Activated naive CD4-positive, alpha-beta T cell treated with anti-CD3 and anti-CD28 coated beads, Interleukin-2, amount 10 ng/mL, durations not matched to agents 5 hours and 36 hours (primary cell): Measurements from ENCODE around the gene VARS2. TPM values are rescaled to one million over a fixed set of nuclear protein-coding genes. Genes with fewer than 3 reads are reported as not detected.

Experiments used
- microRNA-seq: library from miRNA; unstranded; fragments of <30 nt; microRNA quantifications from one replicate; pipeline ENCODE4 v1.2.0, GENCODE V29; 2022; ENCODE audit warnings: borderline microRNAs expressed, borderline replicate concordance
- total RNA-seq, 2 experiments: library from RNA; stranded (reverse); gene quantifications; one replicate each; pipeline ENCODE4 v1.2.3, GENCODE V29; 2021

Gene VARS2
- total RNA-seq: 10 to 100 TPM; 32.9 to 33.4 TPM

DNA sequence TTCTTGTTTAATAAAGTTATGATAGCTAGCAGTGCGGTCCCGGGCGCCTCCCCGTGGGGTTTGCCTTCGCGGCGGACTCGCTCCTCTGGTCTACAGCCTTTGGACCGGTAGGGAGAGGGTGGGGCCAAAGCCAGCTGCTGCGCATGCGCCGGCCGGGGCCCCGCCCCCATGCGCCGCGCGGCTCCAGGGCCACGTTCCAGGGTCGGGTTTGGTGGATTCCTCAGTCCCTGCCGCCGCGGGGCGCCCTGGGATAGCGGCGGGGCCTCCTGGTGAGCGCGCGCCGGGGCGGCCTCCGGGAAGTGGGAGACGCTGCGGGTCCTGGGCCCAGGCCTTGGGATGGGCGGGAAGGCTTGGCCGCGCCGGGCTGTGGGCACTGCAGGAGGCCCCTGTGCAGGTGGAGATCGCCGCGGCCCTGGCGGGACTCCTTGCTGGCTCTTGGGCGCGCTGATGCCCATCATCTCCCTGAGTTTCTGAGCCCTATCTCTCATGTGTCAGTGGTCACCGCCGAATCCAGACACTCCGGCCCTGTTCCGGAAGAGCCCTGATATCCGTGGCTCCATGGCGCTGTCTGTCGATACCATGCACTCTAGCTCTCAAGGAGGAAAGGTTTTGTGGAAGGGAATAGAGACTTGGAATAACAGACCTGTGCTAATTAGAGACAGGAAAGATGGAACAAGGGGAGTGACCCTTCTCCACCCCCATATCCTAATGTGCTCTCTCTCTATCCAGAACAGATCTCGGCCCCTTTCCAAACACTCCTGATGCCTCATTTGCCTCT, at the start of gene VARS2:
Gene VARS2 (plus strand): TSS at position 163 of the 778 bp plus-strand sequence. CDS start 599 bp downstream, at position 762.

GRCh38 chr6:30883685-30884520, 30.1 kb upstream of the VARS2 start, which contains the start of gene DDR1:
Gene DDR1 (plus strand): TSS chr6:30884519. CDS start chr6:30888730, 4,211 bp downstream.

DNA sequence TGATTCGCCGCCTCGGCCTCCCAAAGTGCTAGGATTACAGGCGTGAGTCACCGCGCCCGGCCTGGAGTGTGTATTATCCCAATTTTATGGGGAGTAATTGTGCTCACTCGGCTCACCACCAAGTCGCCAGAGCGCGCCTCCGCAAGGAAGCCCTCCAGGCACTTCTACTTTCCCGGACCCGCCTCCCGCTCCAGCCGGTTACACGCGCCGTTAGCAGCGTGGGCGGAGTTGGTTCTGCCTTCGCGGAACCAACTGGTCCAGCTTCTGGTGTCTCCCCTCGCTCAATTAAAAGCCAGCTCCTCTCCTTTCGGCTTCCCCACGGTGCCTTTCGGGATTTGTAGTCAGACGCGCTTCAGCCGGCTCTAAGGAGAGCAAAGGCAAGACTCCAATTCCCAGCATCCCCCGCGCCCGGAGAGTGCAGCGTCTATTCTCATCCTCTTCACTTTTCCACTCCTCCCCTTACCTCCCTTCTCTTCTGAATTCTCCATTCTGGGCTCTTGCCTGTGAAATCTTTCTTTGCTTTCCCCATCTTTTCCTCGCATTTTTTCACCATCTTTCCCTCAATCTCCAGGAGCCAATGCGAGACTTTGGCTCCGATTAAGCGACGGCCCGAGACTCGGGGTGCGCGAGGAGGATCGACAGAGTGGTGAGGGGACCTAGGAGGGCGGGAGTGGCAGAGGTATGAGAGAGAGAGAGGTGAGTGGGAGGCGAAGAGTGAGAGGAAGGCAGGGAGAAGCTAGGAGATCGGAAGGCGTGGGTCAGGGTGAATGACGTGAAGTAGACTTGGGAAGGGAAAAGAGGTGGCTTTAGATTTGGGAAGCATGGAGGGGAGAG, 6.1 kb upstream of the VARS2 start, which contains the start of gene GTF2H4:
Gene GTF2H4 (plus strand): TSS at position 450 of the 834 bp plus-strand sequence.

DNA sequence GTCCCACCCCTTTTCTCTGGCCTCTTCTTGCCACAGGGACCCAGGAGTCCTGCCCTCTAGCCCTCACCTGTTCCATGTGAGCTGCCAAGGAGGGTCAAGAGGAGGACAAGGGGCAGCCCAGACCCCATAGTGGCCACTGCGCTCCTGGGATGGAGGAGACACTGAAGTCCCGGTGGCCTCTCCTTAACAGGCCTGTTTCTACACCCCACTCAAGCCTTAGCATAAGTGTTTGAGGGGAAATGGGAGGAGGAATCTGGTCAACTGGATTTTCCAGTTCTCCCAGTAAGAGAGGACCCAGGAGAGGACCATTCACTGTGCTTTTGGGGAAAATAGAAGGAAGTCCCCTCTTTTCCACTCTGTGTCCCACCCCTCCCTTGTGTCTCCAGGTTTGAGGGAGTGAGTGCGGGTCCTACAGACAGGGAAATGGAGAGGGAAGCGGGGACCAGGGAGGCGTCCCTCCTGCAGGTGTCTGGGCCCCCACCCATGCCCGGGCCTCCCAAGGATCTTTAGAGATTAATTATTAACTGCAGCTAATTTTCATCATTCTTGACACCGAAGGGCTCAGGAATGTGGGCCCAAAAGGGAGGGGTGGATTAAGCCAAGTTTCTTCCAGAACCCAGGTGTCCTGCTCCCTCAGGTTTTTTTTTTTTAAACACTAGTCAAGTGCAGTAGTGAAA, 18.1 kb downstream of the VARS2 start, which contains the start of gene SFTA2:
Gene SFTA2 (minus strand): TSS at position 202 of the 677 bp plus-strand sequence. CDS start 74 bp downstream, at position 128.

DNA sequence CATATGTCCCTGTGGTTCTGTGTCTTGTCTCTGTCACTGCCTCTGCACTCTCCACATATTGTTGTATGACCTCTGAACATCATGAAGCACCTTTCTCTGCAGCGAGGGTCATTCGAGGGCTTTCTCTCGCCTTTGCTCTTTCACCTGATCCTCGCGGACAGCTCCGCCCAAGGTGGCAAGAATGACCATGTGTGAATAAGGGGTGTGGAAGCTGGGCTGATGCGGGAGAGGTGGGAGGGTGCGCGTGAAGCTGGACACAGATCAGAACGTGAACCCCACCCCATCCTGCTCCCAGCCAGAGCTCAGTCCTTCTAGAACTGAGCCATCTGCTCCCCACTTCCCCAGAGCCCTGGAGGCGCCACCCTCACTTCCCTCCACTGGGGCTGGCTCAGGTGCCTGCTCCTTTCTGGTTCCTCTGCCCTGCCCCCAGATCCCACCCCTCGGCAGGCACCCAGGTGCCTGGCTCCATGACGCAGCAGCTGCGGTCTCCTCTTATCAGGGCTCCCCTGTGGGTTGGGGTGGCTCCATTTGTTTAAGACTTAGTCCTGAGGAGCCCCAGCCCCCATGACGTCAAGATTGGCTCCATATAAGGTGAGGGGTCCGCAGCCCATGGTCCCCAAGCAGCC, 26.4 kb downstream of the VARS2 start, which contains the start of gene MUCL3:
Gene MUCL3 (plus strand): TSS at position 613 of the 626 bp plus-strand sequence. CDS start 27 bp downstream, outside the sequence.

Small RNA genes within 50 kb of the gene (microRNA-seq; reads per million reads assigned to microRNA genes)
- not detected for gene MIR4640

Other genes with a start within 250 kb of the VARS2 start
- gene DHX16, start 241.2 kb upstream of the VARS2 start, total RNA-seq: 10 to 100 TPM; 34.3 to 36.2 TPM
- gene PPP1R18, start 227.6 kb upstream of the VARS2 start, total RNA-seq: 100 to 1,000 TPM; 247 to 254 TPM
- gene NRM, start 223.3 kb upstream of the VARS2 start, total RNA-seq: 10 to 100 TPM; 40.5 to 44.6 TPM
- 10 to 100 TPM; 55.0 to 57.5 TPM for gene MDC1, start 197.0 kb upstream of the VARS2 start, total RNA-seq
- 1,000 to 10,000 TPM; 1,002 to 1,008 TPM for gene TUBB, start 193.9 kb upstream of the VARS2 start, total RNA-seq
- 100 to 1,000 TPM; 209 to 215 TPM for gene FLOT1, start 171.6 kb upstream of the VARS2 start, total RNA-seq
- 10 to 100 TPM; 34.2 to 34.3 TPM for gene IER3, start 169.7 kb upstream of the VARS2 start, total RNA-seq
- 1 to 10 TPM; 7.0 to 9.3 TPM for gene DDR1, start 29.7 kb upstream of the VARS2 start, total RNA-seq
- gene GTF2H4, start 6.0 kb upstream of the VARS2 start, total RNA-seq: 10 to 100 TPM; 28.3 to 32.5 TPM
- not detected for gene SFTA2, start 17.9 kb downstream of the VARS2 start, total RNA-seq
- gene MUCL3, start 26.7 kb downstream of the VARS2 start, total RNA-seq: not detected
- gene MUC21, start 69.5 kb downstream of the VARS2 start, total RNA-seq: not detected
- not detected for gene MUC22, start 96.2 kb downstream of the VARS2 start, total RNA-seq
- not detected for gene C6orf15, start 198.3 kb downstream of the VARS2 start, total RNA-seq
- gene PSORS1C1, start 200.6 kb downstream of the VARS2 start, total RNA-seq: not detected
- not detected for gene CDSN, start 206.2 kb downstream of the VARS2 start, total RNA-seq
- not detected for gene PSORS1C2, start 224.8 kb downstream of the VARS2 start, total RNA-seq
- 10 to 100 TPM; 29.1 to 34.4 TPM for gene CCHCR1, start 243.6 kb downstream of the VARS2 start, total RNA-seq
- 10 to 100 TPM; 70.6 to 73.5 TPM for gene TCF19, start 244.4 kb downstream of the VARS2 start, total RNA-seq